ENCODE measurements around the gene EHBP1L1.

EHBP1L1 gene

DNA sequence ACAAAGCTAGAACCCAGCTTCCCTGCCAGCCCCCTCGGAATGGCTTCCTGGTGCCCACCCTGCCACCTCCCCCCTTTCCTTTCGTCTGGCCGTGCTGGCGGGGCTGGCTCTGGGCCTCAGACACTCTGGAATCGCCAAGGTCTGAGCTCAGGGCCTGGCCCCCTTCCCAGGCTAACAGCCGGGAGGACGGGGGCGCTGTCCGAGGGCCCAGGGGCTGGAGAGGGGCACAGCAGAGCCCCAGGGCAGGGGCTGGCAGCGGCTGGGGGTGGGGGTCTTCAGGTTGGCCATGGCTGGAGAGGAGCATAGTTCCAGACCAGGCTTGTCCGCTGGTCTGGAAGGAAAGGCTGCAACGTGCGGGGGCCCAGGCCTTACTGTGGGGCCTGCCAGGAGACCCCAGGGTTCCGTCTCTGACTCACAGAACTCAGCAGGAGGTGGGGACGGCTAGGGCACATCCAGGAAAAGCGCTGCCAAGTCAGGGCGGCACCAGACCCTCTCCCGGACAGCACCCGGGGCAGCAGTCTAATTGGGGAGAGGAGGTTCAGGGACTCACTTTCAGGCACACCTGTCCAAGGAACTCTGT lies 16.8 kb upstream of the EHBP1L1 start (continued):
- TF ChIP-seq, protein P1, sequence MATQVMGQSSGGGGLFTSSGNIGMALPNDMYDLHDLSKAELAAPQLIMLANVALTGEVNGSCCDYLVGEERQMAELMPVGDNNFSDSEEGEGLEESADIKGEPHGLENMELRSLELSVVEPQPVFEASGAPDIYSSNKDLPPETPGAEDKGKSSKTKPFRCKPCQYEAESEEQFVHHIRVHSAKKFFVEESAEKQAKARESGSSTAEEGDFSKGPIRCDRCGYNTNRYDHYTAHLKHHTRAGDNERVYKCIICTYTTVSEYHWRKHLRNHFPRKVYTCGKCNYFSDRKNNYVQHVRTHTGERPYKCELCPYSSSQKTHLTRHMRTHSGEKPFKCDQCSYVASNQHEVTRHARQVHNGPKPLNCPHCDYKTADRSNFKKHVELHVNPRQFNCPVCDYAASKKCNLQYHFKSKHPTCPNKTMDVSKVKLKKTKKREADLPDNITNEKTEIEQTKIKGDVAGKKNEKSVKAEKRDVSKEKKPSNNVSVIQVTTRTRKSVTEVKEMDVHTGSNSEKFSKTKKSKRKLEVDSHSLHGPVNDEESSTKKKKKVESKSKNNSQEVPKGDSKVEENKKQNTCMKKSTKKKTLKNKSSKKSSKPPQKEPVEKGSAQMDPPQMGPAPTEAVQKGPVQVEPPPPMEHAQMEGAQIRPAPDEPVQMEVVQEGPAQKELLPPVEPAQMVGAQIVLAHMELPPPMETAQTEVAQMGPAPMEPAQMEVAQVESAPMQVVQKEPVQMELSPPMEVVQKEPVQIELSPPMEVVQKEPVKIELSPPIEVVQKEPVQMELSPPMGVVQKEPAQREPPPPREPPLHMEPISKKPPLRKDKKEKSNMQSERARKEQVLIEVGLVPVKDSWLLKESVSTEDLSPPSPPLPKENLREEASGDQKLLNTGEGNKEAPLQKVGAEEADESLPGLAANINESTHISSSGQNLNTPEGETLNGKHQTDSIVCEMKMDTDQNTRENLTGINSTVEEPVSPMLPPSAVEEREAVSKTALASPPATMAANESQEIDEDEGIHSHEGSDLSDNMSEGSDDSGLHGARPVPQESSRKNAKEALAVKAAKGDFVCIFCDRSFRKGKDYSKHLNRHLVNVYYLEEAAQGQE (tag by site-specific recombination; IDR thresholded peaks at IDR 0.05): peak; percentile 17; the same call in 1 of the 2 replicates
- TF ChIP-seq, protein P2, sequence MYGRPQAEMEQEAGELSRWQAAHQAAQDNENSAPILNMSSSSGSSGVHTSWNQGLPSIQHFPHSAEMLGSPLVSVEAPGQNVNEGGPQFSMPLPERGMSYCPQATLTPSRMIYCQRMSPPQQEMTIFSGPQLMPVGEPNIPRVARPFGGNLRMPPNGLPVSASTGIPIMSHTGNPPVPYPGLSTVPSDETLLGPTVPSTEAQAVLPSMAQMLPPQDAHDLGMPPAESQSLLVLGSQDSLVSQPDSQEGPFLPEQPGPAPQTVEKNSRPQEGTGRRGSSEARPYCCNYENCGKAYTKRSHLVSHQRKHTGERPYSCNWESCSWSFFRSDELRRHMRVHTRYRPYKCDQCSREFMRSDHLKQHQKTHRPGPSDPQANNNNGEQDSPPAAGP (tag by site-specific recombination; IDR thresholded peaks at IDR 0.05): 0 out of 2 replicates have a peak, but pooled peaks have one; percentile 15
- TF ChIP-seq ZXDB (tag by site-specific recombination; IDR thresholded peaks at IDR 0.05) (no peak), ZIC2 (tag by site-specific recombination; IDR thresholded peaks at IDR 0.05) (peak; percentile 84), ZNF530 (tag by site-specific recombination; IDR thresholded peaks at IDR 0.05; ENCODE audit: low read depth) (no peak), ZBTB20 (tag by site-specific recombination; IDR thresholded peaks at IDR 0.05) (peak; percentile 44; the same call in 1 of the 2 replicates)
- TF ChIP-seq, protein P3, sequence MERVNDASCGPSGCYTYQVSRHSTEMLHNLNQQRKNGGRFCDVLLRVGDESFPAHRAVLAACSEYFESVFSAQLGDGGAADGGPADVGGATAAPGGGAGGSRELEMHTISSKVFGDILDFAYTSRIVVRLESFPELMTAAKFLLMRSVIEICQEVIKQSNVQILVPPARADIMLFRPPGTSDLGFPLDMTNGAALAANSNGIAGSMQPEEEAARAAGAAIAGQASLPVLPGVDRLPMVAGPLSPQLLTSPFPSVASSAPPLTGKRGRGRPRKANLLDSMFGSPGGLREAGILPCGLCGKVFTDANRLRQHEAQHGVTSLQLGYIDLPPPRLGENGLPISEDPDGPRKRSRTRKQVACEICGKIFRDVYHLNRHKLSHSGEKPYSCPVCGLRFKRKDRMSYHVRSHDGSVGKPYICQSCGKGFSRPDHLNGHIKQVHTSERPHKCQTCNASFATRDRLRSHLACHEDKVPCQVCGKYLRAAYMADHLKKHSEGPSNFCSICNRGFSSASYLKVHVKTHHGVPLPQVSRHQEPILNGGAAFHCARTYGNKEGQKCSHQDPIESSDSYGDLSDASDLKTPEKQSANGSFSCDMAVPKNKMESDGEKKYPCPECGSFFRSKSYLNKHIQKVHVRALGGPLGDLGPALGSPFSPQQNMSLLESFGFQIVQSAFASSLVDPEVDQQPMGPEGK (tag by site-specific recombination; IDR thresholded peaks at IDR 0.05): peak; percentile 69

DNA sequence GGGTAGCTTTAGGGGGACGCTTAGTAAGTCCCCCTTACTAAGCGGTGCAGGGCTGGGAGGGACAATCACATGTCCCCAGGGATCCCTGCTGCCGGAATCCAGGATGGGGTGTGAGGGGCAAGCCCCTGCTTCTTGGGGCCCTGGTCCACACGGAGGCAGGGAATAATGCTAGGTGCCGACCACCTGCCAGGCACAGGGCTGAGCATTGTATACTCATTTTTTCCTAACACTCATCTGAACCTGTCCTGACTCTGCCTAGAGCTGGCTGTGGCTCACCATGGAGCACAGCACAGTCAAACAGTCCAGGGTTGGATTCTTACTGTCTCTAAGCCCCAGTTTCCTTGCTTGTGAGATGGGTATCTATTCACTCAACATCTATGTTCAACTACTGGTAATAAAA lies 16.3 kb upstream of the EHBP1L1 start:
- ChIA-PET POLR2A (interaction anchor here (0.9 to 4.1 kb wide), 8 partner anchors 11 to 137 kb away, joined by 3 to 41 read pairs (median 10); partner anchors contain the start of genes EHBP1L1, FAM89B, NEAT1 and SCYL1), CTCF (interaction anchor here (0.5 to 5.3 kb wide), 6 partner anchors 8 to 231 kb away, joined by 3 to 44 read pairs (median 4); partner anchors contain the start of genes FAM89B and ZNRD2)
- Histone ChIP-seq H3K9me3 (ENCODE audit: control insufficient read depth, insufficient read depth, low read depth, low read length) (no peaks in the 10 kb centered on the region), H3K36me3 (ENCODE audit: control insufficient read depth in 2 of 2, insufficient read depth in 1 of 2, low read length in 2 of 2) (peaks cover 0 to under 1% of the 10 kb centered on the region in 2 experiments; a peak in 1 of 3 replicates), H3K4me1 (ENCODE audit: control insufficient read depth, insufficient read depth, low read length) (peaks cover 19% of the 10 kb centered on the region), H3K27ac (ENCODE audit: extremely low read depth, low read depth, low read length) (peak overlapping the region; percentile 81; the same call in 1 of the 2 replicates), H3K4me3 (ENCODE audit: low read depth, low read length) (no peak overlapping the region)
- TF ChIP-seq ZNF174 (tag by site-specific recombination; IDR thresholded peaks at IDR 0.05): no peak
- TF ChIP-seq FEZF1 (tag by site-specific recombination; IDR thresholded peaks at IDR 0.05): no peak
- TF ChIP-seq ZBTB21 (tag by site-specific recombination; IDR thresholded peaks at IDR 0.05): no peak
- TF ChIP-seq ZNF341 (tag by site-specific recombination; IDR thresholded peaks at IDR 0.05; ENCODE audit: low read depth): no peak
- TF ChIP-seq ZNF16 (tag by site-specific recombination; IDR thresholded peaks at IDR 0.05; ENCODE audit: low read depth): peak; percentile 69; the same call in 1 of the 2 replicates
- TF ChIP-seq ZNF529 (tag by site-specific recombination; IDR thresholded peaks at IDR 0.05; ENCODE audit: insufficient replicate concordance): no peak
- TF ChIP-seq ZNF311 (tag by site-specific recombination; IDR thresholded peaks at IDR 0.05; ENCODE audit: borderline replicate concordance): no peak
- TF ChIP-seq, protein P2 (tag by site-specific recombination; IDR thresholded peaks at IDR 0.05): no peak
- TF ChIP-seq ZNF544 (tag by site-specific recombination; IDR thresholded peaks at IDR 0.05): no peak
- TF ChIP-seq ZNF335 (tag by site-specific recombination; conservative IDR thresholded peaks at IDR 0.05): no peak
- TF ChIP-seq ZNF548 (tag by site-specific recombination; IDR thresholded peaks at IDR 0.05): no peak
- TF ChIP-seq, protein P4, sequence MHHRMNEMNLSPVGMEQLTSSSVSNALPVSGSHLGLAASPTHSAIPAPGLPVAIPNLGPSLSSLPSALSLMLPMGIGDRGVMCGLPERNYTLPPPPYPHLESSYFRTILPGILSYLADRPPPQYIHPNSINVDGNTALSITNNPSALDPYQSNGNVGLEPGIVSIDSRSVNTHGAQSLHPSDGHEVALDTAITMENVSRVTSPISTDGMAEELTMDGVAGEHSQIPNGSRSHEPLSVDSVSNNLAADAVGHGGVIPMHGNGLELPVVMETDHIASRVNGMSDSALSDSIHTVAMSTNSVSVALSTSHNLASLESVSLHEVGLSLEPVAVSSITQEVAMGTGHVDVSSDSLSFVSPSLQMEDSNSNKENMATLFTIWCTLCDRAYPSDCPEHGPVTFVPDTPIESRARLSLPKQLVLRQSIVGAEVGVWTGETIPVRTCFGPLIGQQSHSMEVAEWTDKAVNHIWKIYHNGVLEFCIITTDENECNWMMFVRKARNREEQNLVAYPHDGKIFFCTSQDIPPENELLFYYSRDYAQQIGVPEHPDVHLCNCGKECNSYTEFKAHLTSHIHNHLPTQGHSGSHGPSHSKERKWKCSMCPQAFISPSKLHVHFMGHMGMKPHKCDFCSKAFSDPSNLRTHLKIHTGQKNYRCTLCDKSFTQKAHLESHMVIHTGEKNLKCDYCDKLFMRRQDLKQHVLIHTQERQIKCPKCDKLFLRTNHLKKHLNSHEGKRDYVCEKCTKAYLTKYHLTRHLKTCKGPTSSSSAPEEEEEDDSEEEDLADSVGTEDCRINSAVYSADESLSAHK (tag by site-specific recombination; IDR thresholded peaks at IDR 0.05): no peak
- TF ChIP-seq, protein P1 (tag by site-specific recombination; IDR thresholded peaks at IDR 0.05): no peak
- no peak for TF ChIP-seq ZNF510 (tag by site-specific recombination; IDR thresholded peaks at IDR 0.05; ENCODE audit: insufficient replicate concordance)
